Measurements from ENCODE around the gene EXOSC10.
"Not testable (repeated sequence)": the region's sequence is repeated elsewhere in the genome, so short reads cannot be mapped to it uniquely, and the experiment has no call there.

Gene EXOSC10

GRCh38 chr1:11059968-11060830 lies 39.5 kb downstream of the EXOSC10 start, which contains the start of gene SRM:
Gene SRM, minus strand, starts transcription at chr1:11060018. Its CDS starts 75 bp downstream, at chr1:11059943.
- DNase-seq: peak; percentile 88

GRCh38 chr1:11059155-11059967 lies 40.3 kb downstream of the EXOSC10 start:
- DNase-seq: peak; percentile 38

GRCh38 chr1:11058595-11059154 lies 41.0 kb downstream of the EXOSC10 start:
- no peak for DNase-seq

GRCh38 chr1:11058026-11058425 lies 41.6 kb downstream of the EXOSC10 start:
- DNase-seq: no peak

GRCh38 chr1:11057477-11057876 lies 42.2 kb downstream of the EXOSC10 start:
- no peak for DNase-seq

- no peak for DNase-seq
Observed at GRCh38 chr1:11056504-11056903, 43.2 kb downstream of the EXOSC10 start.

- DNase-seq: no peak
Observed at GRCh38 chr1:11055676-11056075, 44.0 kb downstream of the EXOSC10 start.

GRCh38 chr1:11054666-11055065 lies 45.0 kb downstream of the EXOSC10 start:
- no peak for DNase-seq

- DNase-seq: no peak
Observed at GRCh38 chr1:11054181-11054580, 45.5 kb downstream of the EXOSC10 start.

GRCh38 chr1:11053758-11054137 lies 45.9 kb downstream of the EXOSC10 start:
- no peak for DNase-seq

- no peak for DNase-seq
Observed at GRCh38 chr1:11052839-11053757, 46.6 kb downstream of the EXOSC10 start.

- DNase-seq: no peak
Observed at GRCh38 chr1:11051781-11052511, 47.7 kb downstream of the EXOSC10 start.

- DNase-seq: not testable (repeated sequence)
Observed at GRCh38 chr1:11051121-11051520, 48.5 kb downstream of the EXOSC10 start.

- no peak for DNase-seq
Observed at GRCh38 chr1:11046625-11047365, 52.9 kb downstream of the EXOSC10 start, which contains the start of gene MASP2. Gene MASP2, minus strand, starts transcription at chr1:11047239. Its CDS starts 32 bp downstream, at chr1:11047207.

- no peak for DNase-seq
Observed at GRCh38 chr1:11046270-11046566, 53.5 kb downstream of the EXOSC10 start.

GRCh38 chr1:11045428-11046269 lies 54.0 kb downstream of the EXOSC10 start:
- no peak for DNase-seq

GRCh38 chr1:11044849-11045427 lies 54.7 kb downstream of the EXOSC10 start:
- DNase-seq: no peak

GRCh38 chr1:11044086-11044848 lies 55.4 kb downstream of the EXOSC10 start:
- no peak for DNase-seq
